Omental fat pad (tissue), 4 donors: ENCODE data around the gene SLC35E2B. TPM values are rescaled to one million over a fixed set of nuclear protein-coding genes. Genes with fewer than 3 reads are reported as not detected.
"Not testable (repeated sequence)": the region's sequence is repeated elsewhere in the genome, so short reads cannot be mapped to it uniquely, and the experiment has no call there.

Experiments used
- ATAC-seq: fragments of 150-250 bp; one replicate; pipeline ENCODE4 v1.9.1; 2016; ENCODE audit warnings: mild to moderate bottlenecking, moderate library complexity; ENCODE audit not compliant: low FRiP score
- DNase-seq: peaks from one replicate; pipeline ENCODE4 v3.0.0-alpha.2; 2019; ENCODE audit warnings: low spot score
- total RNA-seq, 4 donors: library from RNA; depleted of rRNA; stranded (reverse); fragments of >200 nt; gene quantifications; one replicate each; pipeline ENCODE4 v1.1.0, GENCODE V29; 2016
- TF ChIP-seq, protein P1 (sequence below), 3 donors: fragments of 450-650 bp; IDR thresholded peaks; one replicate each; pipeline ENCODE4 v1.5.1; 2016 to 2017; ENCODE audit warnings: antibody characterized with exemption in 3 of 3, mild to moderate bottlenecking in 3 of 3, moderate library complexity in 2 of 3

Gene SLC35E2B
- total RNA-seq, 4 donors from 2014 or later, result 22.1 to 52.9 (median 36.0) TPM

- ATAC-seq, DNase-seq: not testable (repeated sequence)
Observed at GRCh38 chr1:1640711-1641461, 51.7 kb downstream of the SLC35E2B start.

DNA sequence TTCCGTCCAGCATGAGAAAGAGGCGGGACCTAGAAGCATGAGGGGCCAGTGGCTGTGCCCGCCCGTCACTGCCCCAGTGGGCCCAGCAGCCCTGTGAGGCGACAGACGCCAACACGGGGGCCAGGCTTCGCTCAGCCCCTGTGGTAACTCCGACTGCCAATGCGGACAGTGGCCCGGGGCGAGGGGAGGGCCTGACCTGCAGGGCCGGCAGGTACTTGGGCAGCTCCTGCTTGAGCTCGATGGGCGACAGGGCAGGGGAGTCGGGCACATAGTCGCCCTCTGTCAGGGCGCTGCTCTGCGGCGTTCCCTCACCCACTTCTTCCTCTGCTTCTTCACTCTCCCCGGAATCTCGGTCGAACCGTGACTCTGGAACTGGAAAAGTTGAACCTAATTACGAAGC lies 52.5 kb downstream of the SLC35E2B start:
- DNase-seq, ATAC-seq: not testable (repeated sequence)

- DNase-seq, result not testable (repeated sequence)
Observed at GRCh38 chr1:1639368-1639767, 53.2 kb downstream of the SLC35E2B start.

DNA sequence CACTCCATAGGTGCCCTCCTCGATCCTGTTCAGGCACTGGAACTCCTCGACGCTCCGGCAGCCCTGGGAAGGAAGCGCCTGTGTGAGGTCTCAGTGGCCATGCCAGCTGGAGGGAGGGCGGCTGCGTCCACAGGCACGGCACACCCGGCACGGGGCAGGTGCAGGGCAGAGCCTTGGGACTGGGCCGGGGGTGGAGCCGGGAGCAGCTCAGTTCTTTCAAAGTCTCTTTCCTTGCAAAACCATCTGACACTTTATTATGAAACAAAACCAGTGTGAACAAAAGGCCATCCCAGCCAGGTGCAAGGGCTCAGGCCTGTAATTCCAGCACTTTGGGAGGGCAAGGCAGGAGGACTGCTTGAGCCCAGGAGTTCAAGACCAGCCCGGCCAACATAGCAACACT lies 54.1 kb downstream of the SLC35E2B start:
- ATAC-seq, DNase-seq: not testable (repeated sequence)

More at GRCh38 chr1:1639368-1639767, 53.2 kb downstream of the SLC35E2B start:
- not testable (repeated sequence) for ATAC-seq

GRCh38 chr1:1637479-1637875 lies 55.1 kb downstream of the SLC35E2B start:
- DNase-seq, ATAC-seq: not testable (repeated sequence)

DNA sequence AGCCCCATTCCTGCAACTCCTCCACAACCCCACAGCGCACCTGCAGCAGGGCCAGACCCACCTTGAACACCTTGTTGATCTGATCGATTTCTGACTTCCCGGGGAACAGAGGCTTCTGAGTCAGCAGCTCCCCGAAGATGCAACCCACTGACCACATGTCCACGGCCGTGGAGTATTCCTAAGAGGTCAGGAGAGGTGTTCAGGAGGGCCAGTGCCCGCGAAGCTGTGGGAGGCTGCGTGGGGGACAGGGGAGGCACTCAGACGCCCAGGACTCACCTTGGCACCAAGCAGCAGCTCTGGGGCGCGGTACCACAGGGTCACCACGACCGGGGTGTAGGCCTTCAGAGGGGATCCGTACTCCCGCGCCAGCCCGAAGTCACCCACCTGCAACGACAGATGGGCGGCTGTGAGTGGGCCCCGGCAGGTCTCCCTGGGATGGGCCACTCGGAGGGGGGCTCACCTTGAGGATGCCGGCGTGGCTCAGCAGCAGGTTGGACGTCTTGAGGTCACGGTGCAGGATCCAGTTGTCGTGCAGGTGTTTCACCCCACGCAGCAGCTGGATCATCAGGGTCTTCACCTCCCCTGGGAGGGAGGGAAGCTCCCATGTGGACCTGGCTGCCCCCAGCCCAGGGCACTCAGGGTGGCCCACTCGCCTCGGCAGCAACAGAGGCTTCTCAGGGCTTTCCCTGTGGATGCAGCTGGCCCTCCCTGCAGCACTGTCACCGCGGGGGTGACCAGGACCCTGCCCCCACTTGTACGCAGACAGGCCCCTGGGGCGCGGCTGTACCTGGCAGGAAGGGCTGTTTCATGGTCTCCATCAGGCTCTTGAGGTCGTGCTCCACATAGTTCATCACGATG lies 55.7 kb downstream of the SLC35E2B start:
- not testable (repeated sequence) for DNase-seq, ATAC-seq

DNA sequence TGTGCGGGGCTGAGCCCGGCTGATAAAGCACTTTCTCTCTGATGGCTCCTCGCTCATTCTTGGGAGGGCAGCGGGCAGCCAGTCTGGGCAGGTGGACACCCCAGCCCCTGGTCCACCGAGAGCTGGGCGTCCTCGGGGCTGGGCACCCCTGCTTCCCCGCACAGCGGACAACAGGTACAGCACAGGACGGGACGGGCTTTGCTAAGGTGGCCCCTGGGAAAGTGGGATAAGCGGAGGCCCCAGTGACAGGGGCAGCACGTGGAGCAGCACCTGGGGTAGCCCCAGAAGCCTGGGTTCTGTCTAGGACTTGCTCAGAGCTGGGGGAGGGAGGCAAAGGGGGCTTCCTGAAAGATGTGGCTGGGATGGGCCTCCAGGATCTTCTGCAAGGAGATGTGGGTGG lies 58.0 kb downstream of the SLC35E2B start:
- ATAC-seq, DNase-seq: not testable (repeated sequence)

GRCh38 chr1:1633409-1633808 lies 59.2 kb downstream of the SLC35E2B start:
- ATAC-seq, result peak; percentile 38
- not testable (repeated sequence) for DNase-seq

GRCh38 chr1:1631782-1632420 lies 60.7 kb downstream of the SLC35E2B start, which contains the start of gene MMP23B:
MMP23B (plus strand) TSS chr1:1632173; CDS start chr1:1632219, 46 bp downstream.
- TF ChIP-seq, protein P1, sequence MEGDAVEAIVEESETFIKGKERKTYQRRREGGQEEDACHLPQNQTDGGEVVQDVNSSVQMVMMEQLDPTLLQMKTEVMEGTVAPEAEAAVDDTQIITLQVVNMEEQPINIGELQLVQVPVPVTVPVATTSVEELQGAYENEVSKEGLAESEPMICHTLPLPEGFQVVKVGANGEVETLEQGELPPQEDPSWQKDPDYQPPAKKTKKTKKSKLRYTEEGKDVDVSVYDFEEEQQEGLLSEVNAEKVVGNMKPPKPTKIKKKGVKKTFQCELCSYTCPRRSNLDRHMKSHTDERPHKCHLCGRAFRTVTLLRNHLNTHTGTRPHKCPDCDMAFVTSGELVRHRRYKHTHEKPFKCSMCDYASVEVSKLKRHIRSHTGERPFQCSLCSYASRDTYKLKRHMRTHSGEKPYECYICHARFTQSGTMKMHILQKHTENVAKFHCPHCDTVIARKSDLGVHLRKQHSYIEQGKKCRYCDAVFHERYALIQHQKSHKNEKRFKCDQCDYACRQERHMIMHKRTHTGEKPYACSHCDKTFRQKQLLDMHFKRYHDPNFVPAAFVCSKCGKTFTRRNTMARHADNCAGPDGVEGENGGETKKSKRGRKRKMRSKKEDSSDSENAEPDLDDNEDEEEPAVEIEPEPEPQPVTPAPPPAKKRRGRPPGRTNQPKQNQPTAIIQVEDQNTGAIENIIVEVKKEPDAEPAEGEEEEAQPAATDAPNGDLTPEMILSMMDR (IDR thresholded peaks at IDR 0.05), result no peak
- DNase-seq (no peak), ATAC-seq (no peak)

DNA sequence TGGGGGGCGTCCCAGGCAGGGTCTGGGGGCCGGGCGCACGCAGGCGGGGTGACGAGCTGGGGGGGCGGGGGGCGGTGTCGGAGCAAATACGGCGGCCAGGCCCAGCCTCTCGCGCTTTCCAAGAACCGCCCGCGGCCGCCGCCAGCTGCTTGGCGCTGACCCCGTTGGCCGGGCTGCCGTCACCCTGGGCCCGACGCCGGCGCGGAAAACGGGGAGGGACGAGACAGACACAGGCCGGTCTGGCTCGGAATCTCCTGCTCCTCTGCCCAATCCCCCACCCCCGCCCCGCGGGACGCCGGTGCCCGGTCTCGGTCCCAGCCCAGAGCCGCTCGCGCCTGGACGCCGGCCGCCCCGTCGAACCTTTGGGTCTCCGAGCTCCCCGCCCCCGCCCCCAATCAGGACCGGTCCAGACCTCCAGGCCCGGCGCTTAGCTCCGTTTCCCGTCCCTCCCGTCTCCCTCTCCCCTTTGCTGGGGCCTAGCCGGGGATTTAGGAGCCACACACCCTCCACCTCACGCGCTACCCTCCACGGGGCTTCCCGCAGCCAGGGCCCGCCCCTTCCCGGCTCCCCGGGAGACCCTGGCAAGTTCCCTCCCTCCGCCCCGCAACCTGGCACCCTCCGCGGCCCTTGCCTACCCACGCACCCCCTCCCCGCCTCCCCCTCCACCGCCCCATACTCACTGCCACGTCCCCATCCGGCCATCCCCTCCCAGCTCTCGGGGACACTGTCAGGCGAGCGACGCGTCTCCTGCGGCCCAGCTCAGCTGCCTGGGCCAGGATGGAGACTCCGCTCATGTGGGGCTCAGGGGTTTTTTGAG lies 61.4 kb downstream of the SLC35E2B start:
- TF ChIP-seq, protein P1 (IDR thresholded peaks at IDR 0.05), result no peak
- DNase-seq (no peak), ATAC-seq (peak; percentile 26)
